ENCODE results near the gene BBS4.
A peak's percentile ranks its signal among the peaks of the same experiment; 100 is the strongest.

BBS4 gene

DNA sequence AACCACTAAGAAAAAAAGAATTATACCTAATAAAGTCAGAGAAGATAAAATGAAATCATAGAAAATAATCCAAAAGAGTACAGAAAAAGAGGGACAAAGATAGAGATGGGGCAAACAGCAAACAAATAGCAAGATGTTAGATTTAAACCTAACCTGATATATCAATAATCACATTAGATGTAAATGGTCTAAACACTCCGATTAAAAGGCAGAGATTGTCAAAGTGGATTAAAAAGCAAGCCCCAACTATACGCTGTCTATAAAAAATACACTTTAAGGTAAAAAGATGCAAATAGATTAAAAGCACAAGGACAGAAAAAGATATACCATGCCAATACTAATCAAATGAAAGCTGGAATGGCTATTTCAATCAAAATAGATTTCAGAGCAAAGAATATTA is 80.8 kb downstream of the BBS4 start:
- no peak for FAIRE-seq

DNA sequence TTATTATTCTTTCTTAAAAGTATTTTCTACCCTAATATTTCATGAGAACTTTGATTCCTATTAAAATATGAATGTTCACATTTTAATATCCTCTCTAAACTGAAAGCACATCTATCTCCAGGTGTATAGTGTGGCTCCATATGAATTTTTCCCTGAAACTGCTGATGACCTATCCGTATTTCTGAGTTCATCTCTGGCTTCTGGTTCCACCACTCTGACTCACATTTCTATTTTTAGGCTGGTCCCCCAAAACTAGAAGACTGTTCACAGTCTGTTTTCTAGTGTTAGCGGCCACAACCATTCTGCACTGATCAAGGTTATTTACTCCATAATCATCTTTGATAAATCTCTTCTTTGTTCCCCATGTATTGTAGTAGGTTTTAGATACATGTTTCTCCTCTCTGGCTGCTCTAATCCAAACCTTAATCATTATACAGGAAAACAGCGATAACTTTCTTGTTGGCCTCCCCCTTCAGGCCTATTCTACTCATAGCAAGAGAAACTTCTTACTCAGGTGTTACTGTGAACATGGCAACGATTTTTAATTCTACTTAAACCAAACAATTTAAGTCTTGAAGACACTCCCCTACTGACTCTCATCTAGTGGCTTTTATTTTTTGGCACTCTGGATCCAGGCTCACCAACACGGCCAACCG is 84.8 kb downstream of the BBS4 start:
- FAIRE-seq: no peak

DNA sequence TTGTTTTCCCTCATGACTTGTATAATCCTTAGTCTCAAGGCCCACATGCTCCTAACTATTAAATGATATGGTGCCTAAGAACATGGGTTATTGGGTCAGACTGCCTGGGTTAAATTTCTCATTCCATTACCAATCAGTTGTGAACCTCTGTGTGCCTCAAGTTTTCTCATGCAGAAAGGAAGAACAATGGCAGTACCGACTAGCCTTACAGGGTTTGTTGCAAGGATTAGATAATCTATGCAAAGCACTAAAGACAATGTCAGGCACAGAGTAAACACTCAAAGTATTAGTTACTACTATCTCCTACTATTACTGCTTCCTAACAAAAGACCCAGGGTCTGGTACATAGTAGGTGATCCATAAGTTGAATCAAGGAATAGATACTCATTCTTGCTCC is 85.3 kb downstream of the BBS4 start:
- no peak for FAIRE-seq

DNA sequence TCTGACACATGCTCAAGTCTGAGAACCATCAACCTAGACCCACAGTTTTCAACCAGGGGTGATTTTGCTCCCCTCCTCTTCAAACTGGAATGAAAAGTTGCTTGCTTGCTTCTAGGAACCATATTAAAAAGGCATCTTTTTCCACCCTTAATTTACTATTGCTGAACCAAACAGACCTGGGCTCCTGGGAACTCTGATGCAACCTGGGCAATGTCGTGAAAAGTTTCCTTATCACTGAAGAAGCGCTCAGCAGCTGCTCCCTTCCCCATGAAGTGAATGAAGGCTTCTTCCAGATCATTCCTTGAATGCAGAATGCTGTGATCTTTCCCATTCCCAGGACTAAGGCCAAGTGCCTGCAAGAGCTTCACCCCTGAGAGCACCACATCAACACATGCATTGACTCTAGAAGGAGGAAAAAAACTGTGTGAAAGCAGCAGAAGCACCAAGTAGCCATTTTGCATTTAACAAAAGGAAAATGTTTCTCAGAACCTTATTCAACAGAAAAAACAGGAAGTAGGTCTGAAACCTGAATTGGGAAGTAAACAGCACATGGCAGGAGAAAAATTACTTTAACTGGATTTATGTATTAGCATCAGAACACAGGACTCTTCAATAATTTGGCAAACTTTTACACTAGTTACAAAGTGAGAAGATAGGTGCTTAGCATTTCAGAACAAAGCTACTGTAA is 88.8 kb downstream of the BBS4 start:
- no peak for FAIRE-seq

DNA sequence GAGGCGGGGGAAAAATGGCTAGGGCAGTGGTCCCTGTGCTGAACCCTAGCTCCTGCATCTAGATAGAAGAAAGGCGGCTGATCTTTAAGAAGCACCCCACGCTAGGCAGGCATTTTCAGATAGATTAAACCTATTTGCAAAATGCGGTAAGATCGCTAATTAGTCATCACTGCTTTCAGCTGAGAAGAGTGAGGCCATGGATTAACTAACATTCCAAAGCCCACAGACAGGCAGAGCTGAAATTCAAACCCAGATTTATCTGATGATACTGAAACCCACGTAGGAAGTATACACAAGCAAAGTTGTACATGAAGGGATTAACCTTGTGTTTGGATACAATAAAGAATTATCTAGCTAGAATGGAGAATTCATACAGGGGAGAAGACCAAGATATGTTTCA is 92.8 kb downstream of the BBS4 start:
- FAIRE-seq: no peak

DNA sequence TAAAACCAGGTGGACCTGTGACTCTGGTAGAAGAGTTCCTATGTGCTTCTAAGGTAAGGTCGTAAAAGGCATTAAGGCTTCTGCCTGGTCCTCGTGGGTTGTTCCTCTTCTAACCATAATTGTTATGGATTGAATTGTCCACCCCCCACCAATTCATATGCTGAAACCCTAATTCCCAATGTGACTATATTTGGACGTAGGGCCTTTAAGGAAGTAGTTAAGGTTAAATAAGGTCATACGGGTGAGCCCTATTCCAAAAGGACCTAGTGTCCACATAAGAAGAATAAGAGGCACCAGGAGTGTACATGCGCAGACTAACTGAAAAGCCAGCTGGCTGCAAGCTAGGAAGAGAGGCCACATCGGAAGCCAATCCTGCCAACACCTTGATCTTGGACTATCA is 95.6 kb downstream of the BBS4 start:
- no peak for FAIRE-seq

DNA sequence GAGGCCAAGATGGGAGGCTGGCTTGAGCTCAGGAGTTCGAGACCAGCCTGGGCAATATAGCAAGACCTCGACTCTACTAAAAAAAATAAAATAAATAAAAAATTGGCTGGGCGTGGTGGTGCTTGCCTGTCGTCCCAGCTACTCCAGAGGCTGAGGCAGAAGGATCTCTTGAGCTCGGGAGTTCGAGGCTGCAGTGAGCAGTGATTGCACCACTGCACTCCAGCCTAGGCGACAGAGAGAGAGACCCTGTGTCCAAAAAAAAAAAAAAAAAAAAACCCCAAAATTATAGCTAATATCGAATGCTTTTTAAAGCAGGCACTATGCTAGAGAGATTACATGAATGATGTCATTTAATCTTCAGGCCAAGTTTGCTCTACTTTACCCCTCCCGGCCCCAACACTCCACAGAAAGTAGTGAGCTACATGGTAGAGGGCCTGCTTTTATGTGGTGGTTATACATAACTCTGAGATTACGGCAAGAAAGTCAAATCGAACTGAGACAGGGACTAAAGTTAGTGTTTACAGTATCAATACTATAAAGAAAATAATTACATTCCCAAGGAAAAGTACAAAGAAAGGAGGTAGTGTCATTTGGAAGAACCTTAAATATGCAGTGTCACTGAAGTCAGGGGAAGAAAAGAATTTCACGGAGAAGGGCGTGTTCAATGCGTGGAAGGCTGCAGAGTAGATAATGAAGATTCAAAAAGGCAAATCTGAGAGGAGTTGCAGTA is 96.4 kb downstream of the BBS4 start:
- FAIRE-seq: no peak

DNA sequence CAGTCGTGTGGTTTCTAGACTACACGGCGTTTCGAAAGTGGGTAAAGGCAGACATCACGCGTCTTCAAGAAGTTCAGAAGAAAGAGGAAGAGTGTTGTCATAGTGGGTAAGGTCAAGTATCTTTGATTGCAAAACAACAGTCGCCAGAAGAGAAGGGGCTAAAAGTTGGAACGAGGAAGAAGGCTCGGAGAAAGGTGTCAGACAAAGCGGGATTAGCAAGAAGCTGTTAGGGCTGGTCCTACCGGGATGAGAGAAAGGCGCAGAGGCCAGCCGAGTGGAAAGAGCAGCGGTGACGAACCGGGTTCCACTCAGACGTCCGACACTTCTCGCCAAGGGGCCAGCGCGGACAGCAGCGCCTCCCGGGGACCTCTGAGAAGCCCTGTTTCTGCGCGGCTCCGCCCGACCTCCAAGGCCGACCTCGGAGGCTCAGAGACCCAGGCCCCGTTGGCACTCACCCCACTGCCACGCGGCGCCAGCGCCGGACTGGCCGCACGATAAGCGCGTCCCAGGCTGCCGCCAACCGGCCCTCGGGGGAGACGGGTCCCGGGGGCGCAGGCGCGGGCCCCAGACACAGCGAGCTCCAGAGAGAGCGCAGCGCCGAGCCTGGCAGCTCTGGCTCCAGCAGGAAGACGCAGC is 97.1 kb downstream of the BBS4 start:
- no peak for FAIRE-seq

DNA sequence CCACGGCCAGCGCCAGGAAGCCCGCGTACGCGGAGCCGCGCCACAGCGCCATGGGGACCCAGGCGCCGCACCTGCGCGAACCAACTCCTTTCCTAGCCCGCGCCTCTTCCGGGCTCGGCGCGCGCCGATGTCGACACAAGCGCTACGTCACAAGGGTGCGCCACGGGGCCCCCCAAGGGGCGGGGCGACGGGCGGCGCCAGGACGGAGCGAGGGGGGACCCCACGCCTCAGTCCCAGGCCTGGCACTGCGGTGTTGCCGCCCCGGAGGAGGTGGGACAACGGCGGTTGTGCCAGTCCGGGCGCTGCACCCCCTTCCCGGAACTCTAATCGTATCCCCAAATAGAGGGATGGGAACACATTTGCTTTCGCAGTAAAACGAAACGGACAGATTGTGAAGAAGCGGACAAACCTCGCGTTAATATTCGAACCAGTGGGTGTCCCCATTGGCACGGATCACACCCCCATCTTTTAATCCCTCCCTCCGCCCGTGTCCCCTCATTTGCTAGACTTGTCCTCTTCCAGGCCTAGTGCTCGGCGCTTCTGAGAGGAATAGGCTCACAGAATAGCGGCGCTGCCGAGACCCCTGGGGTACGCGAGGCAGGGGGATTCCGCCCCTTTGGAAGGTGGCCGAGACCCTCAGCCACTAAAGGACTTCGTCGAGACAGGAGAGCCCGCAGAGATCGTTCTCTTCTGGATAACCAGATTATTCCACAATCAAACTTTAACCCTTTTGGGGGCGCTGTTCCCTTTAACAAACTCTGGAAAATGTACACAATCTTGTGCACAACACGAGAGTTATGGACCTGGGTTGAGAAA is 97.8 kb downstream of the BBS4 start, which contains the start of gene ADPGK:
Gene ADPGK, minus strand, starts transcription at position 119 of the 816 bp plus-strand sequence. Its CDS starts 67 bp downstream, at position 52.
- peak; percentile 83 for FAIRE-seq

DNA sequence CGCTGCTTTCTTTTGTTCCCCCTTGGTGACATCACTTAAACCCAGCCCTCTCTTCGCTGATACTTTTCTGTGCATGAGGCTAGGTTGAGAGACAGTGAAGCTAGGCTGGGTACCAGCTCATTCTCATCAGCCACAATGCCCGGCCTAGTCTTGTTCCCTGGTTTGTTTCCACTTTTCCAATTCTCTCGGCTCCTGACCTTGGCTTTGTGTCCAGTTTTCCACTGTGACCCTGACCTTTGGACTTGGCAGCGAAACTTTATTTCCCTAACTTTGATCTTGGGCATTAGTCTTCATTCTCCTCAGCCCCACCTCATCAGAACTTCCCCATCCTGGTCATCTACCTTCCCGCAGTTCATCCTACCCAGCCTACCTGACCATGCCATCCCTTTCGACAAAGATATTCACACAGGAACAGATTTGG is 98.5 kb downstream of the BBS4 start:
- no peak for FAIRE-seq

DNA sequence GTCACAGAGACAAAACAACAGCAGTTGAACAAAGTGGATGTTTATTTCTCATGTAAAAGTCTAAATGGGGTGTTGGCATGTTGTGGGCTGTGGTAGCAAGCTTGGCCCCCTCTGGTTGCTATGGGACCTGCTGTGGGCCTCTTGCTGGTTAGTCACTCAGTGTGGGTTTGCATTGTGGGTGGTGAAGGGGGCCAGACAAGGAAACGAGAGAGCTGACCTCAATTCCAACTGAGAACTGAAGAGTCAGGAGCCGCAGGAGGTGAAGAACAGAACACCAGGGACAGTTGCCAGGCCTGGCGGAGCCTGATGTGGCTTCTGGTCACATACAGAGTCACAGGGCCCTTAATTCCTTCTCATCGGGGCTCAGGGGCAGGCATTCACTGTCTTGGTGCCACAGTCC is 99.4 kb downstream of the BBS4 start:
- FAIRE-seq: no peak

DNA sequence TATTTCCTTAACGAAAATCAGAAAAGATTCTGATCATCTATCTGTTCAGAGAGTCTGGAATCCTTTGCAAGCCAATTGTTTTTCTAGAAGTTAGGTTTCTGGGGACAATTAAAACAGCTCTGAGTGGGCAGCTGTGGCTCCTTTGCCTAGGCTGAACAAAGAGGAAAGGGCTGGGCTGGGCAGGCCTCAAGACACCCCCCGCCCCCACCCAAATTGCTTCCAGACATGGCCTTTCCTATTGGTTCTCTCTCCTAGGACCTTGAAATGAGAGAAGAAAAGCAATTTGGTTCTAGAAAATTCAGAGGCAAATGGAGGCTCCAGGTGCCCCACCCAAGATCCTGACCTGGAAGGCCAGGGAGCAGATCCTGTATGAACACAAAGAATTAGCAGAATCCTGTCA is 99.8 kb downstream of the BBS4 start:
- FAIRE-seq: no peak

DNA sequence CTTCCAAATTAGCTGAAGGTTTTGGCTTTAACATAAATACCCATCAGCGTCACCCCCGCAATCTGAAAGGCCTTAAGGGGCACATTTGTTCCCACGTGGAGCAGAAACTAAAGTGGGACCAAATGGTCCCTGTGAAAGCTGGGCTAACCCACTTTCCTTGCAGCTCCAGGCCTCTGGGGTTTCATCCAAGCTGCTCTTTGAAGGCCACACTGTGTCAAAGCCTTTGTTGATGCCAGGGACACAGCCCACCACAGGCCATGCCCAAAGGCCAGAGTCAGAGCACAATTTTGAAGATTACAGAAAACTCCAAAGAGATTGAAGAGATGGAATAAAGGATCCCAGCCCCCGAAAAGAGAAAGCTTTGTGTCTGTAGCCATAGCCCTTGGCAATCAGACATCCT is 100.2 kb downstream of the BBS4 start:
- no peak for FAIRE-seq

DNA sequence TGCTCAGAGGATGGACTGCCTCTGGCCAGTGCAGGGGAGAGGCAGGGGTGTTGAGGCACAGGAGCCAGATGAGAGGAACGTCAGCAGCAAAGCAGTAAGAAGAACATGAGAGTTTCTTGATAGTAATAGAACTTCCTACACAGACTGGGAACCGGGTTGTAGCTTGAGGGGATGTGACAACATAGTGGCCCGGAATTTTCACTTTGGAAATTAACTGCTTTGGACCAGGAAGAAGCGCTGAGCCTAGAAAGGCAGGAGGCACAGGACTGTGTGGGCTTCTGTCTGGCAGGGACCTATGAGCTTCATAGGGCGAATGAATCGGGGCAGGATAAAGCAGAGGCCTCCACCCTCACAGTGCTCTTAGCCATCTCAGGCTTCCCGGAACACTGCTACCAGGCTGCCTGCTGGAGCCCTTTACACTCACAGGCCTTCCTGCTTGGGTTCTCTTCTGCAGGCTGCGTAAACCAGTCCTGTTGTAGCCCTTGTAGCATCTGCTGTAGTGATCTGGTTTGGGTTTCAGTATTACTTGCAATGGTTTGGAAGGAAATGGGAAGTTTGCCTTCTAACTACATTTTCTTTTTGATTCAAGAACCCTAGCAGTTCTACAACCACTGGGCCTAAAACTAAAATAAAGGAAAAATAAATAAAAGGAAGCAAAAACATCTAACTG is 100.8 kb downstream of the BBS4 start:
- no peak for FAIRE-seq

DNA sequence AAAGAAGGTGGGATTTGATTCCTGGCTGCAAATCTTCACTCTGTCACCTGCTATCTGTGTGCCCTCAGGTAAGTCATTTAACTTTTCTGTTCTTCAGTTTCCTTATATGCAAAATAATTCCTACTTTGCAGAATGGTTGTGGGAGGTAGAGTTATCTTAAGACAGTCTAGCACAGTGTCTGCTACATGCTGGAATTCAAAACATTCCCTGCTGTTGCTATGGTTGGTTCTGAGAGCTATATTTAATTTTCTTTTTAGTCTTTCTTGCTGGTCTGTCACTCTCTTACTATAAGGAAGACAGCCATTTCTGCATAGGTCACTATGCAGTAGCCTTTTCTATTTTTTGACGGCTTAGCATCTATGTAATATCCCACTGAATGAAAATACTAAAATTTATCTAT is 101.5 kb downstream of the BBS4 start:
- FAIRE-seq: no peak

Data from A204.1 (cell line).